GM21723 (cell line): ENCODE measurements around the gene CACNA2D1.
"Not testable (repeated sequence)": the region's sequence is repeated elsewhere in the genome, so short reads cannot be mapped to it uniquely, and the experiment has no call there.

Experiments
- ATAC-seq: cut with Tn5 transposase; IDR thresholded peaks from one replicate; pipeline ENCODE4 v1.9.1; 2021; ENCODE audit warnings: mild to moderate bottlenecking, moderate library complexity; ENCODE audit not compliant: unreplicated experiment

CACNA2D1 gene

DNA sequence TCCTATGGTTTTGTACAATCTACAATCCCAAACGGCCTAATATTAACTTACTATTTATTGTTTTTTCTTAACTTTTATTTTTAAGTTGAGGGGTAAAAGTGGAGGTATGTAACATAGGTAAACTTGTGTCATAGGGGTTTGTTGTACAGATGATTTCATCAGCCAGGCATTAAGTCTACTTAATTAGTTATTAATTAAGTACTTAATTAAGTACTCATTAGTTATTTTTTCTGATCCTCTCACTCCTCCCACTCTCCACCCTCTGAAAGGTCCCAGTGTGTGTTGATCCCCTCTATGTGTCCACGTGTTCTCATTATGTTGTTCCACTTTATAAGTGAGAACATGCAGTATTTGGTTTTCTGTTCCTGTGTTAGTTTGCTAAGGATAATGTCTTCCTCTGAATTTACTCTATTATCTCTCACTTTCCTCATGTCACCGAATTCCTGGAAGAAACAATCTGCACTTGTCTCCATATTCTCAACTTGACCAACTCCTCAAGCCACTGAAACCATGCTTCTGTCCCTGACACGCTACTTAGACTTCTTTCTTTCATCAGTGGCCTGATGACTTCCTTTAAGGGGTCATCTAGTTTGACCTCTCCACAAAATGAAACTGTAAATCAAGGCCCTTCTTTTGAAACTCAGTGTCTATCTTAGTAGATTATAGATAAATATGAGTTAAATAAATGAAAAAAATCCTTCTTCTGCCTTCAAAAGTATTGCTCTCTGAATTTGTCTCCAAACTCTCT is 9.1 kb downstream of the CACNA2D1 start:
- no peak for ATAC-seq

DNA sequence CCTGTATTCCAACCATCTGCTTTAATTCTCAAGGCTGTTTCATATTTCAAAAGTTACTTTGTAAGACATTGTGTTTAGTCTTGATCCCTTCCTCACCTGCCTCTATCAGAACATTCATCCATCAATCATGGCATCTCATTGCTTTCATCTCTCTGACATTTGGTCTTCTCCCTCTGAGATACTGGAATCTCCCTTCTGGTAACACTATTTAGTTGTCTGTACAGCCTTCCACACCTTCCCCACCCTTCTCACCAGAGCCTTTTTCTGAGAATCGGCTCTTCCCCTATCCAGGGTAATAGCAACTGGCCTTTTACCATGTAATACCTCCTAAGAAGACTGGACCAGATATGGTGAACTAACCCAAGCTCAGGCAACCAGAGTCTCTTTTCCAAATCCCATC is 10.1 kb downstream of the CACNA2D1 start:
- ATAC-seq: no peak

DNA sequence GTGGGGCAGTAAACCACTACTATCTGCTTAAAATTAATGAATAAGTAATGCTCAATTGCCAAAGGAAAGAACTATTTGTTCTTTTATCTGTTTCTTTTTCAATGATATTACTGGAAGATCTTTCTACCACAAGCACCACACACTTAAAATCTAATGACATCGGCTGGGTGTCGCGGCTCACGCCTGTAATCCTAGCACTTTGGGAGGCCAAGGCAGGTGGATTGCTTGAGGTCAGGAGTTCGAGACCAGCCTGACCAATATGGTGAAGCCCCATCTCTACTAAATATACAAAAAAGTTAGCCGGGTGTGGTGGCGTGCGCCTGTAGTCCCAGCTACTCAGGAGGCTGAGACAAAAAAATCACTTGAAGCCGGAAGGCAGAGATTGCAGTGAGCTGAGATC is 10.8 kb downstream of the CACNA2D1 start:
- not testable (repeated sequence) for ATAC-seq

DNA sequence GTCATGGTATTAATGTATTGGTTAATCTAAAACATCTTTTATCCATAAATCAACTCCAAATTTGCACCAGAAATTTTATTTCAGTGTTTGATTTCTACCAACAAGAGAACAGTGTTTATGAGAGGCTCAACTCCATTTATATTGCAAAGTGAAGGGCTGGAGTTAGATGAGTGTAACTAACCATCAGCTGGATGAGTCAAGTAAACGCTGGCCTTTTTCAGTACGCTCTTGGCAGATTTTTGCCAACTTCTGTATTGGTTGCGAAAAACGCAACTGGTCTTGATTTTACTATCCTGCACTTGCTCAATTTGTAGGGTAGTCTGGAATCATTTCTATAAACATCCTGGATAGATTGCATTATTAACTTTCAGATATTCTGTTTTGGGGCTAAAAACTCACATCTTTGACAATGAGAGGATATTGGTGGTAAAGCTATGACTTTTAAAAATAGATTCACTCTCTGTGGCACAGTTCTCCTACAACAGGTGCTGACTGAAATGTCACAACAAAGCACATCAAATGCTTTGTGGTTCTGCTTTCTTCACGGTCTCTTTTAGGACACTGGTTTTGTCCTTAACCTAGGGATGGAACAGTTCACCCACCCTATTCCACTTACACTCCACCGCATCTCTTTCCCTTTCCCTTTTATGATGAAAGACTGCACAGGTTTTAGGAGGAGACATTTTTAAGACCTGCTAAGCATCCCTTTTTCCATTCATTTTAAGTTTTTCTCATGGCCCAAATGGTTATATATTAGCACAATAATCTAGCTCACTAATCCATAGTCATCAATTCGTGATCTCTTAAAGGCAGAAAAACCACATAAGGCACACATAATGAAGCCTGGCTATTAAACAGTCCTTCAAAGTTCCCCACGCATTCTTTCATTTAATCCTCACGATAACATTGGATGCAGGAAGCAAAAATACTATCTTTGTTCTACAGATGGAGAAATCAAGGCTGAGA is 12.8 kb downstream of the CACNA2D1 start:
- no peak for ATAC-seq

DNA sequence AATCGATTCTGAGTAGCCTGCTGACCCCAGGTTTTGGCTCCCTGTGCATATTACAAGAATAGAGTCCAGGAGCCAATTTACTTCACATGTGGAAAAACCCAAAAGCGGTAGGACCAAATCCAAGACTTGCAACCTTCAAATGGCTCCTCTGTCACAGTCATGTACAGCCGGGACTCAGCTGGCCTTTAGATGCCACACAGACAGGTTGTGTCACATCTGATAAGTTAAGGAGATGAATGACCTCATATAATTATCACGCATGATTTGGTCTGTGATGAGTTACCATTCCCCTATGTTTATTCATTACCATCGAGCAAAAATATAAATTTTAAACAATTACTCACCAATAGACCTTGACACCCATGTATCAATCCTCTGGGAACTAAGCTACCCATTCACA is 14.2 kb downstream of the CACNA2D1 start:
- ATAC-seq: no peak

DNA sequence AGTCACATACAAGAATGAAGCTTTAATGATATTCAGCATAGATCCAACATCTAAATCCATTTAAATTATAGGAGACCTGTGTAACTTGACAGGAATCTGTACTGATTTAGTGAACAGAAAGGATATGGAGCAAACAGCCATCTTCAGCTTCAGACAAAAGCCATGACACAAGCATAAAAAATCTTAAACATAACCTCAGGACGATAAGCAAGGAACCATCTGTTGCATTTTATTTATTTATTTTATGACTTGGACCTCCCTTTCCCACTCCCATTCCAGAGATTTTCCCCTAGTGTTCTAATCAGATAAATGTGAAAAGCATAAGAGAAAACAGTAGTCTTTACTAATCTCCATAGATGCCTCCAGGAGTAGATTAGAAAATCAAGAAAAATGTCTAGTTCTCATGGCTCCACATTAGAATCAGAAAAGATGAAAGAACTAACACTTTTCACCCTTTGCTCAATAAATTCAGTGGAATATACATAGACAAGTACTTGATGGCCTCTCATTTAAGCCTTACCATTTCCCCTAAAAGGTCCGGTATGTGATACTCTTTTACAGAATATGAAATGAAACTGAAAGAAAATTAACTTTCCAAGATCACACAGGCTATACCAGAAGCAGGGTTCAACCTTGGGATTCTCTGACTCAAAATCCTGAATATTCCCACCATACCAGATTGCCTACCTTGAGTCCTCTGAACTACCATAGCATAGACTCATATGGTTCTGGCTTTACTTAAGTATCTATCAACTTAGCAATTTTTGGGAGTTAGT is 15.2 kb downstream of the CACNA2D1 start:
- no peak for ATAC-seq

DNA sequence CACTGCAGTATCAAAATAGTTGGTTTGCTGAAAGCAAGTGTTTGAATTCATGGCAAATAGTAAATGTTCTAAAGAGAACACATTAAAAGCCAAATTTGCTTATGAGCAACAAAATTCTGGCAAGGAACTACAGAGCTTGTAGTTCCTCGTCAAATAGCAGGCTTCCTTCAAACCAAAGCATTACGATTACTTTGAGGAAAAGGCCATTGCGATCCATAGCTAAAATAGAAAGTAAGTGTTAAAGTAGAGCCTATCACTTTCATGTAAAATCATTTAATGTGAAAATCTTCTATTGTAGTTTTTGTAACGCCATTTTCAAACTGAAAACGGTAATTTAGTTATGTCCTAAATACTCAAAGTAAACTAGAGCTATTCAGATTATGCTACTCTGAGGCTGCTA is 20.1 kb downstream of the CACNA2D1 start:
- no peak for ATAC-seq

DNA sequence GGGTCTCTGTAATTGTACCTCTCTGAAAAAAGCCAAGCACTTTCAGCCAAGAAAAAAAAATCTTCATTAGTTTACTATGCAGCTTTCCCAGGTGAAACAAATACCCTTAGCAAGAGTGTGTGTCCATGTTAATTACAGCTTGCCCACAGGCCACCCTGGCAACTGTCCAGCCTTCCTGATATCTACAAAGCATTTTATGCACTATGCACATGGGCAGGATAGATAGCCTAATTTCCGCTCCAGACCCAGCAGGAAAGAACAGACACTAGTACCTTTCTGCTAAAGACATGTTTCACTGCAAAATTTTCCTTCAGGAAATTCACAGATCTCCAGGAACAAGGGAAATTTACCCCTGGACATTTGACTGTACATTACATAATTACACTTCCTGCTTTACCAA is 24.4 kb downstream of the CACNA2D1 start:
- ATAC-seq: no peak

DNA sequence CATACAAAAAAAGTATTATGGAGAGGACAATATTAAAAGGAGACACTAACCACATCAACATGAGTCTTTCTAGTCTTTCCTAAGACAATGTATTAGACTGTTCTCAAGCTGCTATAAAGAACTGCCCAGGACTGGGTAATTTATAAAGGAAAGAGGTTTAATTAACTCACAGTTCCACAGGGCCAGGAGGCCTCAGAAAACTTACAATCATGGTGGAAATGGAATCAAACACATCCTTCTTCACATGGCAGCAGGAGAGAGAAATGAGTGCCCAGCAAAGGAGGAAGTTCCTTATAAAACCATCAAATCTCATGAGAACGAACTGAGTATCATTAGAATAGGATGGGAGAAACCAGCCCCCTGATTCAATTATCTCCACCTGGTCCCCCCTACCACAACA is 25.7 kb downstream of the CACNA2D1 start:
- no peak for ATAC-seq

DNA sequence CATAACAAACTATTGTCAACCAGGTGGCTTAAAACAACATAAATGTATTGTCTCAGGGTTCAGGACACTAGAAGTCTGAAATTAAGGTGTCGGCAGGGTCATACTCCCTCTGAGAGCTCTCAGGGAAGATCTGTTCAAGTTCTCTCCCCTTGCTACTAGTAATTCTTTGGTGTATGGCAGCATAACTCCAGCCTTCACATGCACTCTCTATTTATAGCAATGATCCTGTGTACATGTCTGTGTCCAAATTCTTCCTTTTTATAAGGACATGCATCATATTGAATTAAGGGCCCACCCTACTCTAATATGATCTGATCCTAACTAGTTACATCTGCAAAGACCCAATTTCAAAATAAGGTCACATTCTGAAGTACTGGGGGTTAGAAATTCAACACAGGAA is 27.2 kb downstream of the CACNA2D1 start:
- ATAC-seq: no peak

DNA sequence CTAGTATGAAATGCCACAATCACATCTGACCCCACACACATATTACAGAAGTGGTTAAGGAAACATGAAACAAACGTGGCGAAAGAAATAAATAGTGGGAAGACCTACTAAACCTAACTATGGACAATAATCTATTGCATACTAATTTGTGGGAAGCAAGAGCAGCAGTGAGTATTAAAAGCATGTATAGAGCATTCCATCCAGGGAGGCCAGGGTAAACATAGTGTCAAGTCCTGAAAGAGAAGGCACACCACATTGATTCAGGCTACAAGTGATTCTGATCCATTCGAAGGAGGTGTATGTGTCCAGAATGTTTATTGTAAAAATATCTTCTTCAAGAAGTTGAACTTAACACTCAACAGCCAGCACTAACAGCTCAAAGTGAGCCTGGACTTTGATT is 29.2 kb downstream of the CACNA2D1 start:
- ATAC-seq: no peak

DNA sequence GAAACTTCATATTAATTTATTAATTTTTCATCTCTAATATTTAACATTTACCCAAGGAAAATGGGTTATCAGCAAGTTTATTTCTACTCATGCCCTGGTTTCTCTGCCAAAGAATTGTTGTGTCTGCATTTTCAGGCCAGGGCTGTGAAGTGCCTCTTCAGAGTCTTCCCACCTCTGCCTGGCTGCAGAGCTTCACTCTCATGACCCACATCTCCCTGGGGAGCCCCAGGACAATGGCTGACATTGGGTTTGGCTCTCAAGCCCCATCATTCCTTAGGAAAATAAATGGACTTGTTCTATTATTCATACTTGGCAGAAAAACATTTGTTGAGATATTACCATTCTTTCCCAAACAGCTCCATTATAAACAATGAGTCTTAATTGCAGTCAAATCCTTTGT is 30.3 kb downstream of the CACNA2D1 start:
- ATAC-seq: no peak

DNA sequence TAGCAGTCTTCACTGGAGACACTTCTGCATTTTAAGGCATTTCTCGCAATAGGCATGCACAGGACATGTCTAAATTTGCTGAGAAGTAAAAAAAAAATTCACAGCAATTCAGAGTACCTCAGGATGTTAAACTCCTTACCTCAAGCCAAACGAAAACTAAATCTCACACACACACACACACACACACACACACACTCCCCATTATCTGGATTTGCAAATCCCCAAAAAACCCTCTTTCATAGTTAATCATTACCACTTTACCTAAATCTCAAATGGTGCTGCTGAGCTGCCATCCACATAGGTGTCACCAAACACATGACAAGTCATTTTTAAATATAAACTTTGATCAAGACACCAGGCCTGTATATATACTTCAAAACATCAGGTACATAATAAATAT is 31.8 kb downstream of the CACNA2D1 start:
- ATAC-seq: no peak

DNA sequence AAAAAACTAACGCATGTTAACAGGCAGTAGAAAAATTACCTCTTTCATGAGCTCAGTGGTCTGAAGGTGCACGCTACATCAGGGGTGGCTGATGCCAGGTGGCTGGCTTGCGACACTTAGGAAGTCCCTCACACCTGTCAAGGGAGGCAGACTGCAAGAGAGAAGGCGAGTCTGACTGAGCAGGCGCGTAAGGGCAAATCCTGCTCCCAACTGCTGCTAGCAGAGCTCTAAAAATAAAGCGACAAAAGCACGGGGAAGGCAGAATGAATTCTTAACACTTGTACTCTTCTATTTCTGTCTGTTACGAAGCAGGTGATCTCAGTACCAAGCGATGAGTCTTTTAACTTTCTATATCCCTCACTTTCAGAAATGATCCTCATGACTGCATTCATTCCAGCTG is 33.1 kb downstream of the CACNA2D1 start:
- no peak for ATAC-seq

DNA sequence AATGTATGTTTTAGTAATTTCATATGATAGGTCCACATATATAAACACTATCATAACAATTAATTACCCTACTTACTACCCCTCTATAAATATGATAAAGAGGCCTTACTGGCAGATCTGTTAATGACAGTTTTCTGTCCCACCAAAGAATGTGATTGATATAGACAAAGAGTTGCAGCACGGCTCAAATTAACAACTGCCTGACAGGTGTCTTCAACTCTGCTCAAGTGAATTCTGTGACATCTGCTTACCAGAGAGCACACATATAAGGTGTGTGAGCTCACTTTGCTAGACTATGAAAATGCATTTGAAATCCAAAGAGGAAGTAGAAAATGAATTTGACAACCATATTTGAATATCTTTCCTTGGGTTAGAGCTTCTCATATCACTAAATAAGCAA is 36.6 kb downstream of the CACNA2D1 start:
- no peak for ATAC-seq

DNA sequence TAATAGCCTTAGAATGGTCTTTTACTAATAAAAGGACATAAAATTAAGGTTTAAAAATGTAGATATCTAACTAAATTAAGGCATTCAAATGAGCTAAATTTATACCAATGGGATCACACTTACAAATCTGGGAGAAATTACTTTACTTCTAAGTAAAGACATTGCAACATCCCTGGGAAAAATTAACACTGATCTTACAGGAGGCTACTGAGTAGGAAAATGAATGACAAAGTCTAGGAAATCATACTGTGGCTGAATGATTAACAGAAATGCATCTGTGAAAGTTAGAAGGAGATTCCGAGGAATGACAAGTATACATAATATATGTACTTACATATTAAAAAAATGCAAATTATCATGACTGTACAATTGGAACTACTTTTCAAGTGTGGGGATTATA is 38.3 kb downstream of the CACNA2D1 start:
- ATAC-seq: no peak

DNA sequence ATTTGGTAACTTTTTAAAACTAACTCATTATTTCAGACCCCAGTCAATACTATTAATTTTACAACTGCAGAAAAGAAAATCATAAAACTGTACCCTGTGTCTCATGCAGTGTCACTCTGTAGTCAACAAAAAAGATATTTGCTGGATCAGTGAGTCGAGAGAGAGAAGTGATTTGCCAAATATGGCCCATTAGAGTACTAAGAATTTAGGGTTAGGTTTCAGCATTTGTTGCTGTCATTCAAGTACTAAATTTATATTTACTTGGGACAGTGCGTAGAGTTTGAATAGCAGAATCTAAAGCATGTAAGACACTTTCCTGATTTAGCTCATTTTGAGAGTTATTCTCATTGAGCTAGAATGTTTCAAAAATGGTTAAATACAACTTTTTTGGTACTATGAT is 38.9 kb downstream of the CACNA2D1 start:
- ATAC-seq: no peak

DNA sequence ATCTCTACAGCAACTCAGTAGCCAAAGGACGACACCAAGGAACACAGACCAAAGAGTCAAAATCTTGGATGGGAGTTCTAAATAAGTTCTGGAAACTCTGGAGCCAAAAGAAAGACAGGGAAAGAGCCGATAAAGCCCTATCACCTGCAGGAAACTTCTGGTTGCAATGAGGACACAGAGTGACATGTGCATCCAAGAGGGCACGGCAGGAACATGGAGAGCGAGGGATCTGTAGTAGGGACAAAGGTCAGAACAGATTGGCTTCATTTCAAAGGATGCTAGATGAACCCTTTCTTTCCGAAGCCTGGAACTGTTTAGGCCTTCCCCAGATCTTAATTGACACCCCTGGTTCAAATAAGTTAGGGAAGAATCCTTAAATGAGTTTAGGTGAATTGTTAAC is 39.5 kb downstream of the CACNA2D1 start:
- no peak for ATAC-seq

DNA sequence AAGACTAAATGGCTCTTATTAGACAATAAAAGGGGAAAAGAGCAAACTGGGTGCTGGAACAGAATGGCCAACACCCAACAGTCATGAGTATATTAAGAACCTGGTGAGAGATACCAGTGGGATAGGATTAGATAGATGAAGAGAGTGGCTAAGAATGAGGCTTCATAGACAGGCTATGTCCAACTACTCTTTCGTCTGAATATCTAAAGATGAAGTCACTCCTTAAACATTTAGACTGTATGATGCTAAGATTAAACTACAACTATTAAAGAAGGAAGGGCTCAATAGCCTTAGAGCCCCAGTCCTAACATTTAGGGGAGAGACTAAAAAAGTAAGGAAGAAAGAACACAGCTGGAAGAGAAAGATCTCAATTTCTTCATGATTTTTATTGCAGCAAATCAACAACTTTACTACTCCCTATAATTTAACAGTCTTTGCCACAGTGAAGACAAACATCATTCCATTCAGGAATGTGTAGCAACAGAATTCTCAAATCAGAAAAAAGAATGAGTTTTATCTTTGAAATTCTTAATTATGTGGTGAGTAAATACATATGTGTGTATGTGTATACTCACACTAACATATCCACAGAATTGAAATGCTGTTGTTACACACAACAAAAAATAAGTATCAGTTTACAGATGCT is 45.6 kb downstream of the CACNA2D1 start:
- no peak for ATAC-seq

DNA sequence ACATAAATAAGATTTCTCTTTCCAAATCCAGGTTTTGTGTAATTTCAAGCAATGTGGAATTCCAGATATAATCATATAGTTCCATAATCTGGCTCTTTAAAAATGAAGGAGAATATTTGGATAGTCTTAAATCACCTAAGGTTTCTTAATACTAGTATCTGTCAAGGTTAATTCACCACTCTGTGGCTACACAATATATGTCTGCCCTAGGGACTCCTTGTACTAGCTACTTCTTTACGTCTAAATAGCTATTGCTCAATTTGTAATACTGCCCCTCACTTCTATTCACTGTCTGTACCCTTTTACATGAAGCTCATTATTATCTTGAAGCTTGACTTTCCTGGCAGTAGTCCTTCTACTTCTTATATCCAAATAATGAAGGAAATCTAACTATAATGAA is 47.2 kb downstream of the CACNA2D1 start:
- ATAC-seq: no peak

DNA sequence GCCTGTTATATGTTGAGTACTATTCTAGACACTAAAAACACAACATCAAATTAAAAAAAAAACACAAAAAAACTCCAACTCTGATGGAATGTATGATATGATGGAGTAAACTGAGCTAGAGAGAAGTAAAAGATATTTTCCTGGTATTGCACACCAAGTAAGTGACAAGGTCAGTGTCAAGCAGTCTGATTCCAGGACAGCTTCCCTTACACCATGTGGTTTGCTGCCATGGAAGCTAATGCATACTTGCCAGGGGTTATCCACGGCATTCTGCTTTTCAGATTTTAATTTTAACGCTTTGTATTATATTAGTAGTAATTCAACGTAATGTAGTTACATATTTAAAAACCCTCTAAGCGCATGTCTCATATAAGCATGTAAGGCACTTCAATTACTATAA is 48.4 kb downstream of the CACNA2D1 start:
- ATAC-seq: no peak
